ENCODE results near the gene IRF2BP1.

DNA sequence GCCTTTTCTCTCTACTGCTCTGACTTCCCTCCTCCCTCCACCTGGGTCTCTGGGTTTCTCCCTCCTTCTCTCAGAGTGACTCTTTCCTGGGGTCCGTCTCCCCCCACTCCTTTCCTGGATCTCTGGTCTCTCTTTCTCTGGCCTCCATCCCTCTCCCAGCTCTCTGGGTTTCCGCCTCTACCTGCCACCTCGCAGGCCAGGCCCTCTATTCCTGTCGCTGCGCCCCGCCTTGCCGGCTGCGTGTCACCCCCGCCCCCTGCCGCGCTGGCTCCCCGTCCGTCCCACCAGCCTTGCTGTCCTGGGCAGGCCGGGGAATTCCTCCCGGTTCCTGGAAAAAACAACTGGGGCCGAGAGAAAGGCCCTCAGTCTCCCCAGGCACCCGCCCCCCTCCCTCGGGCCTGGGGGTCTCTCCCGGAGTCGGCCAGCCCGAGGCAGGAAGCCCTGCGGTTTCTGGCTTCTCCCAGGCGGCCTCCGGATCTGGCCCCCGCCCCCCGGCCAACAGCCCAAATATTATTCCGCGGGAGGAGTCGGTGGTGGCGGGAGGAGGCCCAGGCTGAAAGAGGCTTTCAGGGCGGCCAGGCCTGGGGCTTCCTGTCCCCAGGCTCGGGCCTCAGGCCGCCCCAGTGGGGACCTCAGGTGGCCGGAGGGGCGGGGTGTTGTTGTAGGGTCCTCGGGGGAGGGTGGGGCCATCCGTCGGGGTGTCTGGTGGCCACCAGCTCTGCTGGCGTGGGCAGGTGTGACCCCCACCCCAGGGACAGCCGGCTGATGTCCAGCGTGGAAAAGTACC lies 9.3 kb downstream of the IRF2BP1 start:
- TF ChIP-seq, protein P1, sequence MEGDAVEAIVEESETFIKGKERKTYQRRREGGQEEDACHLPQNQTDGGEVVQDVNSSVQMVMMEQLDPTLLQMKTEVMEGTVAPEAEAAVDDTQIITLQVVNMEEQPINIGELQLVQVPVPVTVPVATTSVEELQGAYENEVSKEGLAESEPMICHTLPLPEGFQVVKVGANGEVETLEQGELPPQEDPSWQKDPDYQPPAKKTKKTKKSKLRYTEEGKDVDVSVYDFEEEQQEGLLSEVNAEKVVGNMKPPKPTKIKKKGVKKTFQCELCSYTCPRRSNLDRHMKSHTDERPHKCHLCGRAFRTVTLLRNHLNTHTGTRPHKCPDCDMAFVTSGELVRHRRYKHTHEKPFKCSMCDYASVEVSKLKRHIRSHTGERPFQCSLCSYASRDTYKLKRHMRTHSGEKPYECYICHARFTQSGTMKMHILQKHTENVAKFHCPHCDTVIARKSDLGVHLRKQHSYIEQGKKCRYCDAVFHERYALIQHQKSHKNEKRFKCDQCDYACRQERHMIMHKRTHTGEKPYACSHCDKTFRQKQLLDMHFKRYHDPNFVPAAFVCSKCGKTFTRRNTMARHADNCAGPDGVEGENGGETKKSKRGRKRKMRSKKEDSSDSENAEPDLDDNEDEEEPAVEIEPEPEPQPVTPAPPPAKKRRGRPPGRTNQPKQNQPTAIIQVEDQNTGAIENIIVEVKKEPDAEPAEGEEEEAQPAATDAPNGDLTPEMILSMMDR (IDR thresholded peaks at IDR 0.05): no peak
- TF ChIP-seq POLR2AphosphoS5 (IDR thresholded peaks at IDR 0.05) (peak in 1 of 3 donors; percentile 25), POLR2A (IDR thresholded peaks at IDR 0.05) (no peak)
